Effector CD8-positive, alpha-beta T cell (primary cell): ENCODE measurements around the gene OSTF1.
A peak's percentile ranks its signal among the peaks of the same experiment; 100 is the strongest.

Experiments
- DNase-seq: peaks from one replicate; lab custom pipeline; 2025; lab: John Stamatoyannopoulos, UW
- total RNA-seq, 4 experiments: gene quantifications; one replicate each; lab custom pipeline; 2026; lab: John Stamatoyannopoulos, UW

The OSTF1 gene
- 52.7 to 114 (median 85.1) reads per million in 4 experiments for total RNA-seq

GRCh38 chr9:75087824-75088645, at the start of gene OSTF1, which contains the start of gene NMRK1:
OSTF1 (plus strand) TSS chr9:75088514; CDS start chr9:75088693, 179 bp downstream.
NMRK1 (minus strand) TSS chr9:75088155; CDS start chr9:75083115, 5,040 bp downstream.
- DNase-seq: peak; percentile 83

- no peak for DNase-seq
Measured at GRCh38 chr9:75039009-75039408, 49.3 kb upstream of the OSTF1 start.

- DNase-seq: no peak
Measured at GRCh38 chr9:75039801-75040200, 48.5 kb upstream of the OSTF1 start.

GRCh38 chr9:75041041-75041440, 47.3 kb upstream of the OSTF1 start:
- DNase-seq: no peak

GRCh38 chr9:75046725-75047345, 41.5 kb upstream of the OSTF1 start:
- no peak for DNase-seq

- no peak for DNase-seq
Measured at GRCh38 chr9:75047506-75047905, 40.8 kb upstream of the OSTF1 start.

- DNase-seq: no peak
Measured at GRCh38 chr9:75051285-75051684, 37.0 kb upstream of the OSTF1 start.

- no peak for DNase-seq
Measured at GRCh38 chr9:75053869-75054268, 34.4 kb upstream of the OSTF1 start.

- no peak for DNase-seq
Measured at GRCh38 chr9:75054368-75055001, 33.8 kb upstream of the OSTF1 start.

GRCh38 chr9:75061169-75061568, 27.1 kb upstream of the OSTF1 start:
- no peak for DNase-seq

- no peak for DNase-seq
Measured at GRCh38 chr9:75063556-75064305, 24.6 kb upstream of the OSTF1 start.

- no peak for DNase-seq
Measured at GRCh38 chr9:75064307-75065025, 23.8 kb upstream of the OSTF1 start.

GRCh38 chr9:75065510-75065909, 22.8 kb upstream of the OSTF1 start:
- DNase-seq: no peak

GRCh38 chr9:75067894-75068293, 20.4 kb upstream of the OSTF1 start:
- DNase-seq: no peak

GRCh38 chr9:75069171-75069570, 19.1 kb upstream of the OSTF1 start:
- DNase-seq: no peak

GRCh38 chr9:75071530-75072122, 16.7 kb upstream of the OSTF1 start:
- DNase-seq: no peak

GRCh38 chr9:75072895-75073294, 15.4 kb upstream of the OSTF1 start:
- DNase-seq: no peak

GRCh38 chr9:75081632-75082031, 6.7 kb upstream of the OSTF1 start:
- no peak for DNase-seq

- DNase-seq: no peak
Measured at GRCh38 chr9:75083188-75083970, 4.9 kb upstream of the OSTF1 start.

- no peak for DNase-seq
Measured at GRCh38 chr9:75084081-75084672, 4.1 kb upstream of the OSTF1 start.
